K562 (cell line): ENCODE results near the gene NXN. TPM values are rescaled to one million over a fixed set of nuclear protein-coding genes. Genes with fewer than 3 reads are reported as not detected.

ENCODE experiments used
- ATAC-seq: fragments of 200-7000 bp; cut with Tn5 transposase; 3 replicates; pipeline ENCODE4 v1.9.1; 2020; ENCODE audit warnings: moderate library complexity
- BruUV-seq: library from RNA; stranded (reverse); fragments of 400-500 nt; replicated peaks from 2 replicates; lab custom pipeline; 2021; lab: Mats Ljungman, UMichigan
- CTCF ChIA-PET: fragments of 300-600 bp; formaldehyde crosslinking; extraction: SDS; loops from one replicate; lab custom pipeline; 2021; ENCODE audit warnings: low intra/inter-chr PET ratio; lab: Yijun Ruan, JAX
- POLR2A ChIA-PET: fragments of 300-600, 350-650 bp; sonication (Branson Sonifier 250); formaldehyde crosslinking; extraction: SDS; loops from one replicate; lab custom pipeline; 2021; ENCODE audit warnings: antibody characterized with exemption, inconsistent platforms; lab: Yijun Ruan, JAX
- DNase-seq, 4 experiments: peaks; one replicate each; pipeline versions ENCODE4 v3.0.0 to v3.0.0-alpha.2; 2011 to 2018; ENCODE audit warnings: low spot score in 3 of 4, mixed read lengths in 3 of 4; ENCODE audit errors: extremely low read depth in 1 of 4
- FAIRE-seq: peaks from 2 replicates; lab custom pipeline; 2011; peaks lifted over from hg19 to GRCh38; lab: Jason Lieb, UNC
- H2AFZ ChIP-seq: 2 replicates; pipeline ENCODE4 v1.6.0; 2011; ENCODE audit warnings: low read depth, low read length, control low read depth, inconsistent platforms
- H3K27ac ChIP-seq: fragments of 200-600 bp; 3 replicates; pipeline ENCODE4 v1.8.0; 2011; ENCODE audit warnings: low read depth, mild to moderate bottlenecking, control low read depth, inconsistent platforms, low read length, moderate library complexity, mixed read lengths; ENCODE audit errors: extremely low read depth
- H3K27me3 ChIP-seq, 2 experiments: fragments of 300-600 bp in 1 of 2; 2 replicates in 1 of 2; 3 replicates in 1 of 2; pipeline versions ENCODE4 v1.6.0 to v1.8.0; 2011; ENCODE audit warnings: inconsistent platforms in 2 of 2, low read length in 2 of 2, mild to moderate bottlenecking in 1 of 2, mixed read lengths in 1 of 2, moderate library complexity in 1 of 2; ENCODE audit not compliant: control insufficient read depth in 2 of 2, insufficient read depth in 2 of 2
- H3K36me3 ChIP-seq: fragments of 300-600 bp; 3 replicates; pipeline ENCODE4 v1.8.0; 2011; ENCODE audit warnings: mild to moderate bottlenecking, low read length, inconsistent platforms; ENCODE audit not compliant: control insufficient read depth, insufficient read depth
- H3K4me1 ChIP-seq, 2 experiments: fragments of 200-600 bp in 1 of 2; replicated peaks in 1 of 2; 2 replicates in 1 of 2; 3 replicates in 1 of 2; pipeline versions ENCODE4 v1.5.1 to v1.8.0; 2011; ENCODE audit warnings: inconsistent platforms in 2 of 2, low read length in 2 of 2, mild to moderate bottlenecking in 1 of 2, mixed read lengths in 1 of 2, moderate library complexity in 1 of 2; ENCODE audit not compliant: control insufficient read depth in 2 of 2, insufficient read depth in 2 of 2
- H3K4me2 ChIP-seq: 2 replicates; pipeline ENCODE4 v1.6.1; 2011; ENCODE audit warnings: low read length, control low read depth, inconsistent platforms, mixed read lengths; ENCODE audit not compliant: insufficient read depth
- H3K4me3 ChIP-seq: fragments of 200-600 bp; sonication (generic), shearing (Covaris generic); 2 replicates; pipeline ENCODE4 v1.5.1; 2016; ENCODE audit warnings: control low read depth, inconsistent platforms
- H3K79me2 ChIP-seq: fragments of 200-600 bp; 3 replicates; pipeline ENCODE4 v1.8.0; 2011; ENCODE audit warnings: low read length, inconsistent platforms; ENCODE audit not compliant: control insufficient read depth, insufficient read depth
- H3K9ac ChIP-seq, 2 experiments: 2 replicates each; pipeline versions ENCODE4 v1.6.0 to v1.6.1; 2011; ENCODE audit warnings: low read depth in 2 of 2, low read length in 2 of 2, control low read depth in 1 of 2, inconsistent platforms in 1 of 2, mild to moderate bottlenecking in 1 of 2, mixed read lengths in 1 of 2; ENCODE audit not compliant: insufficient read depth in 1 of 2
- H3K9me1 ChIP-seq: one replicate; pipeline ENCODE4 v1.6.0; 2011; ENCODE audit warnings: inconsistent platforms, mild to moderate bottlenecking, low read length, moderate library complexity; ENCODE audit not compliant: control insufficient read depth, insufficient read depth
- H3K9me3 ChIP-seq: replicated peaks from 2 replicates; pipeline ENCODE4 v1.5.1; 2011; ENCODE audit warnings: low read depth, low read length, inconsistent platforms; ENCODE audit not compliant: control insufficient read depth, insufficient read depth
- H4K20me1 ChIP-seq: replicated peaks from 2 replicates; pipeline ENCODE4 v1.6.1; 2011; ENCODE audit warnings: low read length, inconsistent platforms, mixed read lengths; ENCODE audit not compliant: control insufficient read depth, insufficient read depth
- FIP1L1 ChIP-seq: fragments of 200-400 bp; formaldehyde crosslinking; IDR thresholded peaks from 2 replicates; pipeline ENCODE4 v1.6.1; 2018; ENCODE audit warnings: mild to moderate bottlenecking, low read depth, low read length; ENCODE audit not compliant: poor library complexity, severe bottlenecking
- FUS ChIP-seq: fragments of 200-400 bp; formaldehyde crosslinking; optimal IDR thresholded peaks from 2 replicates; pipeline ENCODE3; 2017; ENCODE audit warnings: low read depth, low read length
- HDAC3 ChIP-seq: fragments of 450-650 bp; IDR thresholded peaks from 2 replicates; pipeline ENCODE4 v1.6.1; 2018; ENCODE audit warnings: borderline replicate concordance, mild to moderate bottlenecking, moderate library complexity; ENCODE audit not compliant: partially characterized antibody
- TARDBP ChIP-seq: fragments of 450-650 bp; IDR thresholded peaks from 2 replicates; pipeline ENCODE4 v1.6.1; 2016
- ZBTB9 ChIP-seq: fragments of 450-650 bp; formaldehyde crosslinking; IDR thresholded peaks from 2 replicates; pipeline ENCODE4 v1.4.0; 2020; ENCODE audit warnings: mild to moderate bottlenecking, moderate library complexity
- WGBS: fragments of 100-300 bp; shearing (Covaris generic); methylation state at CpG from one replicate; pipeline ENCODE4 v1.1.6; 2016; ENCODE audit warnings: low coverage, mixed read lengths; ENCODE audit not compliant: insufficient coverage; ENCODE audit errors: missing lambda C conversion rate; 5-methylcytosine and 5-hydroxymethylcytosine counted together
- in situ Hi-C: fragments of 300-500 bp; cut with MboI; formaldehyde crosslinking; loops from 4 replicates; pipeline ENCODE4 v1.15.0; 2018; ENCODE audit warnings: inconsistent platforms, mixed read lengths
- intact Hi-C: fragments of 100-400 bp; cut with micrococcal nuclease; formaldehyde crosslinking; loops from 2 replicates; pipeline ENCODE4 v1.14.2; 2022
- polyA plus RNA-seq, 8 experiments: library from polyadenylated mRNA; depleted of rRNA in 4 of 8; stranded (reverse) in 5 of 8; unstranded in 3 of 8; fragments of >200 nt; fragmentation: Nextera tagmentation in 2 of 8; fragmentation: Illumina TruSeq in 1 of 8; extraction: Ambion mirVana in 2 of 8; extraction: Trizol in 1 of 8; gene quantifications; 2 replicates each; pipeline versions ENCODE4 v1.2.1 to v1.2.3, GENCODE V29; 2011 to 2014; ENCODE audit warnings: inconsistent platforms in 1 of 8, missing spikeins in 1 of 8
- total RNA-seq, 7 experiments: library from RNA; depleted of rRNA in 6 of 7; stranded (reverse); fragments of >200 nt in 6 of 7; fragmentation: Illumina TruSeq in 2 of 7; extraction: Trizol in 2 of 7; gene quantifications; 2 replicates each; pipeline versions ENCODE4 v1.2.1 to v1.2.3, GENCODE V29; 2011 to 2021; ENCODE audit warnings: low replicate concordance in 1 of 7

NXN gene
- total and polyA plus RNA-seq, 9 of the 15 experiments (the other 6 are each of a cell fraction or from before 2014, with no cell fraction given): 0.08 to 0.39 (median 0.29) TPM; not detected in 5

- no peak for DNase-seq
These were observed 219.2 kb downstream of the NXN start for GRCh38 chr17:760371-760770.

More at GRCh38 chr17:760371-760770, 219.2 kb downstream of the NXN start:
- in situ Hi-C loops (no loop called here), intact Hi-C loops (no loop called here)
- no peak overlapping the region for H3K9ac ChIP-seq
- H3K79me2 ChIP-seq: no peaks in the 10 kb centered on the region
- CTCF ChIA-PET: no interaction called here
- no peak overlapping the region for H3K4me3 ChIP-seq
- no peaks in the 10 kb centered on the region for H3K9me3 ChIP-seq
- TF ChIP-seq FUS (no peak), HDAC3 (no peak), FIP1L1 (no peak), TARDBP (no peak), ZBTB9 (CRISPR knock-in tag) (no peak)
- peaks cover 59% of the 10 kb centered on the region for H3K36me3 ChIP-seq
- H3K9me1 ChIP-seq: no peaks in the 10 kb centered on the region
- WGBS: 99% methylated on average over 9 of the region's 9 CpGs
- no peak for ATAC-seq
- no peak overlapping the region for H2AFZ ChIP-seq
- H3K27ac ChIP-seq: no peak overlapping the region
- POLR2A ChIA-PET: interaction anchor here (0.6 kb wide), 1 partner anchor 32 kb away, joined by 3 read pairs; no protein-coding TSS in a partner anchor
- no peaks in the 10 kb centered on the region for H3K27me3 ChIP-seq
- no TSS peak for BruUV-seq
- no peaks in the 10 kb centered on the region for H4K20me1 ChIP-seq
- no peak overlapping the region for H3K4me2 ChIP-seq
- no peaks in the 10 kb centered on the region for H3K4me1 ChIP-seq
- FAIRE-seq: no peak
